LNCaP clone FGC (cell line): ENCODE results near the gene AGA.

ENCODE experiments used
- DNase-seq: peaks from one replicate; pipeline ENCODE4 v3.0.0-alpha.2; 2011; ENCODE audit warnings: low read depth
- H3K4me3 ChIP-seq: 2 replicates; pipeline ENCODE4 v1.5.1; 2011; ENCODE audit warnings: mild to moderate bottlenecking, low read depth, low read length, control low read depth
- CTCF ChIP-seq: IDR thresholded peaks from 2 replicates; pipeline ENCODE4 v1.5.1; 2012; ENCODE audit warnings: mild to moderate bottlenecking; ENCODE audit not compliant: control insufficient read depth, insufficient read depth; ENCODE audit errors: extremely low read depth

AGA gene

GRCh38 chr4:177434667-177435066 lies 7.6 kb downstream of the AGA start:
- no peak overlapping the region for H3K4me3 ChIP-seq
- TF ChIP-seq CTCF: no peak
- no peak for DNase-seq

DNA sequence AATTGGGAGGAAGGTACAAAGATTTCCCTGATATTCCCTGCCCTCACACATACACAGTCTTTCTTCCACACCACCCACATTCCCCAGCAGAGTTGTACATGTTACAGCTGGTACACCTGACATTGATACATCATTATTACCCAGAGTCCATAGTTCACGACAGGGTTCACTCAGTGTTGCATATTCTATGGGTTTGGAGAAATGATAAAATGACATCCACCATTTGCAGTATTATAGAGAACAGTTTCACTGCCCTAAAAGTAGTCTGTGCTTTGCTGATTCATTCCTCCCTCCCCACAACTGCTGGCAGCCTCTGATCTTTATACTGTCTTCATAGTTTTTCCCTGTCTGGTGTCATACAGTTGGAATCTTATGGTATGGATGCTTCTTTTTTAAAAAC lies 15.0 kb downstream of the AGA start:
- TF ChIP-seq CTCF: no peak
- DNase-seq: no peak
- no peak overlapping the region for H3K4me3 ChIP-seq

GRCh38 chr4:177419434-177419833 lies 22.8 kb downstream of the AGA start:
- no peak for DNase-seq
- TF ChIP-seq CTCF: no peak
- no peak overlapping the region for H3K4me3 ChIP-seq

DNA sequence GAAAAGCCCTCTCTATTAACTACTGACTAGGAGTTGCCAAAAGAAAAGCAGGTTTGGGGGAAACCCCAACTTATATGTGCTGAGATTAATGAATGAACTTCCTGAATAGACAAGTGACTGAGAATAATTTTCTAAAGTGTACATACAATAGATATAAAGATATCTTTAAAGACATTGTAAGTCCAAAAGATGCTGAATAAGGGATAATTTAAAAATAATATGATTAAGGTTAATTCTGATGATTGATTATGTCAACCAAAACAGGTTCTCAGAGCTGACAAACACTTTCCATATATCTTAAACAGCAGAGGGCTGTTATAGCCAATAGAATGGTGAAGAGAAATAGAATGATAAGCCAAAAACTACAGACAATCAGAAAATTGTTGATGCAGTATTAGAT lies 28.6 kb downstream of the AGA start:
- H3K4me3 ChIP-seq: no peak overlapping the region
- TF ChIP-seq CTCF: no peak
- no peak for DNase-seq

- no peak for TF ChIP-seq CTCF
- no peak for DNase-seq
- no peak overlapping the region for H3K4me3 ChIP-seq
These were observed 29.2 kb downstream of the AGA start for GRCh38 chr4:177413076-177413475.

GRCh38 chr4:177411996-177412395 lies 30.2 kb downstream of the AGA start:
- H3K4me3 ChIP-seq: no peak overlapping the region

More at GRCh38 chr4:177411996-177412395, 30.2 kb downstream of the AGA start:
- no peak for TF ChIP-seq CTCF
- no peak for DNase-seq
